Ishikawa (cell line): ENCODE results near the gene HDAC5.

Experiments used
- CEBPB ChIP-seq: IDR thresholded peaks from 2 replicates; pipeline ENCODE4 v1.6.1; 2012
- CREB1 ChIP-seq: IDR thresholded peaks from 2 replicates; pipeline ENCODE4 v1.6.1; 2012; ENCODE audit warnings: low read depth
- EGR1 ChIP-seq: IDR thresholded peaks from 2 replicates; pipeline ENCODE4 v1.6.1; 2012
- EP300 ChIP-seq: IDR thresholded peaks from 2 replicates; pipeline ENCODE4 v1.6.1; 2012; ENCODE audit warnings: borderline replicate concordance
- FOXM1 ChIP-seq: IDR thresholded peaks from 2 replicates; pipeline ENCODE4 v1.6.1; 2012; ENCODE audit warnings: low read depth, borderline replicate concordance
- MAX ChIP-seq: IDR thresholded peaks from 2 replicates; pipeline ENCODE4 v1.6.1; 2012
- NFIC ChIP-seq: IDR thresholded peaks from 2 replicates; pipeline ENCODE4 v1.6.1; 2012
- RAD21 ChIP-seq: IDR thresholded peaks from 2 replicates; pipeline ENCODE4 v1.6.1; 2012; ENCODE audit warnings: low read depth
- TAF1 ChIP-seq: IDR thresholded peaks from 2 replicates; pipeline ENCODE4 v1.6.1; 2012; ENCODE audit warnings: low read depth, mild to moderate bottlenecking
- TCF12 ChIP-seq: IDR thresholded peaks from 2 replicates; pipeline ENCODE4 v1.6.1; 2012; ENCODE audit warnings: low read depth
- TEAD4 ChIP-seq: IDR thresholded peaks from 2 replicates; pipeline ENCODE4 v1.6.1; 2012
- YY1 ChIP-seq: IDR thresholded peaks from 2 replicates; pipeline ENCODE4 v1.6.1; 2012; ENCODE audit warnings: low read depth
- ZBTB7A ChIP-seq: IDR thresholded peaks from 2 replicates; pipeline ENCODE4 v1.6.1; 2012; ENCODE audit warnings: low read depth
- TF ChIP-seq, protein P1 (sequence below): IDR thresholded peaks from 2 replicates; pipeline ENCODE4 v1.6.1; 2012; ENCODE audit warnings: low read depth, mild to moderate bottlenecking
- TF ChIP-seq, protein P2 (sequence below): IDR thresholded peaks from 2 replicates; pipeline ENCODE4 v1.6.1; 2012

HDAC5 gene

GRCh38 chr17:44071772-44072171, 51.7 kb downstream of the HDAC5 start:
- no peak for TF ChIP-seq NFIC
- TF ChIP-seq, protein P1, sequence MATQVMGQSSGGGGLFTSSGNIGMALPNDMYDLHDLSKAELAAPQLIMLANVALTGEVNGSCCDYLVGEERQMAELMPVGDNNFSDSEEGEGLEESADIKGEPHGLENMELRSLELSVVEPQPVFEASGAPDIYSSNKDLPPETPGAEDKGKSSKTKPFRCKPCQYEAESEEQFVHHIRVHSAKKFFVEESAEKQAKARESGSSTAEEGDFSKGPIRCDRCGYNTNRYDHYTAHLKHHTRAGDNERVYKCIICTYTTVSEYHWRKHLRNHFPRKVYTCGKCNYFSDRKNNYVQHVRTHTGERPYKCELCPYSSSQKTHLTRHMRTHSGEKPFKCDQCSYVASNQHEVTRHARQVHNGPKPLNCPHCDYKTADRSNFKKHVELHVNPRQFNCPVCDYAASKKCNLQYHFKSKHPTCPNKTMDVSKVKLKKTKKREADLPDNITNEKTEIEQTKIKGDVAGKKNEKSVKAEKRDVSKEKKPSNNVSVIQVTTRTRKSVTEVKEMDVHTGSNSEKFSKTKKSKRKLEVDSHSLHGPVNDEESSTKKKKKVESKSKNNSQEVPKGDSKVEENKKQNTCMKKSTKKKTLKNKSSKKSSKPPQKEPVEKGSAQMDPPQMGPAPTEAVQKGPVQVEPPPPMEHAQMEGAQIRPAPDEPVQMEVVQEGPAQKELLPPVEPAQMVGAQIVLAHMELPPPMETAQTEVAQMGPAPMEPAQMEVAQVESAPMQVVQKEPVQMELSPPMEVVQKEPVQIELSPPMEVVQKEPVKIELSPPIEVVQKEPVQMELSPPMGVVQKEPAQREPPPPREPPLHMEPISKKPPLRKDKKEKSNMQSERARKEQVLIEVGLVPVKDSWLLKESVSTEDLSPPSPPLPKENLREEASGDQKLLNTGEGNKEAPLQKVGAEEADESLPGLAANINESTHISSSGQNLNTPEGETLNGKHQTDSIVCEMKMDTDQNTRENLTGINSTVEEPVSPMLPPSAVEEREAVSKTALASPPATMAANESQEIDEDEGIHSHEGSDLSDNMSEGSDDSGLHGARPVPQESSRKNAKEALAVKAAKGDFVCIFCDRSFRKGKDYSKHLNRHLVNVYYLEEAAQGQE = no peak
- no peak for TF ChIP-seq RAD21
- no peak for TF ChIP-seq YY1
- no peak for TF ChIP-seq FOXM1
- no peak for TF ChIP-seq TAF1
- TF ChIP-seq CREB1 = no peak
- TF ChIP-seq TCF12 = no peak

- TF ChIP-seq NFIC (no peak), TEAD4 (no peak), EP300 (no peak), ZBTB7A (no peak), CEBPB (no peak)
- TF ChIP-seq, protein P2, sequence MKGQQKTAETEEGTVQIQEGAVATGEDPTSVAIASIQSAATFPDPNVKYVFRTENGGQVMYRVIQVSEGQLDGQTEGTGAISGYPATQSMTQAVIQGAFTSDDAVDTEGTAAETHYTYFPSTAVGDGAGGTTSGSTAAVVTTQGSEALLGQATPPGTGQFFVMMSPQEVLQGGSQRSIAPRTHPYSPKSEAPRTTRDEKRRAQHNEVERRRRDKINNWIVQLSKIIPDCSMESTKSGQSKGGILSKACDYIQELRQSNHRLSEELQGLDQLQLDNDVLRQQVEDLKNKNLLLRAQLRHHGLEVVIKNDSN = no peak
- TF ChIP-seq, protein P1 = no peak
Observed at GRCh38 chr17:44071198-44071520, 52.3 kb downstream of the HDAC5 start.

- no peak for TF ChIP-seq ZBTB7A
- TF ChIP-seq NFIC = no peak
- peak; percentile 100 for TF ChIP-seq MAX
- no peak for TF ChIP-seq TEAD4
- no peak for TF ChIP-seq EGR1
- peak; percentile 13; the same call in 1 of the 2 replicates for TF ChIP-seq YY1
- peak; percentile 82 for TF ChIP-seq TCF12
- no peak for TF ChIP-seq FOXM1
- TF ChIP-seq, protein P2 = peak; percentile 99
- TF ChIP-seq CEBPB = no peak
- TF ChIP-seq, protein P1 = no peak
- peak; percentile 43; the same call in 1 of the 2 replicates for TF ChIP-seq EP300
- no peak for TF ChIP-seq CREB1
- no peak for TF ChIP-seq RAD21
- peak; percentile 81 for TF ChIP-seq TAF1
Observed at GRCh38 chr17:44070455-44071197, 52.8 kb downstream of the HDAC5 start, which contains the start of gene G6PC3. Gene G6PC3, plus strand, starts transcription at chr17:44070735. Its CDS starts 231 bp downstream, at chr17:44070966.

GRCh38 chr17:44069974-44070454, 53.4 kb downstream of the HDAC5 start:
- TF ChIP-seq TAF1 (no peak), ZBTB7A (no peak), CEBPB (no peak), TCF12 (no peak), TEAD4 (no peak), CREB1 (no peak), MAX (no peak), FOXM1 (no peak), EGR1 (no peak), NFIC (no peak)
- TF ChIP-seq, protein P1 = no peak
- TF ChIP-seq, protein P2 = no peak
